NCI-H460 (cell line): ENCODE measurements around the gene MUC2. TPM values are rescaled to one million over a fixed set of nuclear protein-coding genes. Genes with fewer than 3 reads are reported as not detected.
"Not testable (repeated sequence)": the region's sequence is repeated elsewhere in the genome, so short reads cannot be mapped to it uniquely, and the experiment has no call there.

Experiments used
- DNase-seq: peaks from one replicate; pipeline ENCODE4 v3.0.0-alpha.2; 2016; ENCODE audit warnings: low read depth; ENCODE audit errors: extremely low read depth
- total RNA-seq: library from RNA; depleted of rRNA; stranded (reverse); fragments of >200 nt; shearing (Covaris generic); gene quantifications from 2 replicates; pipeline ENCODE4 v1.2.3, GENCODE V29; 2014

MUC2 gene
- total RNA-seq, 1 experiment from 2014 or later: not detected

GRCh38 chr11:1102221-1102971 is 27.7 kb downstream of the MUC2 start:
- DNase-seq: no peak

- no peak for DNase-seq
Observed at GRCh38 chr11:1102996-1103395, 28.3 kb downstream of the MUC2 start.

- no peak for DNase-seq
Observed at GRCh38 chr11:1103401-1104360, 29.0 kb downstream of the MUC2 start.

- no peak for DNase-seq
Observed at GRCh38 chr11:1104411-1105182, 29.9 kb downstream of the MUC2 start.

GRCh38 chr11:1105183-1105565 is 30.5 kb downstream of the MUC2 start:
- no peak for DNase-seq

GRCh38 chr11:1106387-1106786 is 31.7 kb downstream of the MUC2 start:
- DNase-seq: no peak

GRCh38 chr11:1107316-1108245 is 32.9 kb downstream of the MUC2 start:
- no peak for DNase-seq

GRCh38 chr11:1108246-1108900 is 33.7 kb downstream of the MUC2 start:
- DNase-seq: no peak

GRCh38 chr11:1109101-1109917 is 34.6 kb downstream of the MUC2 start:
- DNase-seq: no peak

GRCh38 chr11:1109918-1110705 is 35.4 kb downstream of the MUC2 start:
- DNase-seq: no peak

- no peak for DNase-seq
Observed at GRCh38 chr11:1111545-1112212, 37.0 kb downstream of the MUC2 start.

- no peak for DNase-seq
Observed at GRCh38 chr11:1112351-1113191, 37.9 kb downstream of the MUC2 start.

- DNase-seq: no peak
Observed at GRCh38 chr11:1113405-1114201, 38.9 kb downstream of the MUC2 start.

- not testable (repeated sequence) for DNase-seq
Observed at GRCh38 chr11:1115292-1115691, 40.6 kb downstream of the MUC2 start.

- no peak for DNase-seq
Observed at GRCh38 chr11:1116104-1116503, 41.4 kb downstream of the MUC2 start.
